GM10847 (cell line): ENCODE results near the gene ZNF740.

Experiments used
- POLR2A ChIP-seq: IDR thresholded peaks from 2 replicates; pipeline ENCODE4 v1.6.1; 2011; ENCODE audit not compliant: insufficient read length; ENCODE audit errors: extremely low read depth

The ZNF740 gene

DNA sequence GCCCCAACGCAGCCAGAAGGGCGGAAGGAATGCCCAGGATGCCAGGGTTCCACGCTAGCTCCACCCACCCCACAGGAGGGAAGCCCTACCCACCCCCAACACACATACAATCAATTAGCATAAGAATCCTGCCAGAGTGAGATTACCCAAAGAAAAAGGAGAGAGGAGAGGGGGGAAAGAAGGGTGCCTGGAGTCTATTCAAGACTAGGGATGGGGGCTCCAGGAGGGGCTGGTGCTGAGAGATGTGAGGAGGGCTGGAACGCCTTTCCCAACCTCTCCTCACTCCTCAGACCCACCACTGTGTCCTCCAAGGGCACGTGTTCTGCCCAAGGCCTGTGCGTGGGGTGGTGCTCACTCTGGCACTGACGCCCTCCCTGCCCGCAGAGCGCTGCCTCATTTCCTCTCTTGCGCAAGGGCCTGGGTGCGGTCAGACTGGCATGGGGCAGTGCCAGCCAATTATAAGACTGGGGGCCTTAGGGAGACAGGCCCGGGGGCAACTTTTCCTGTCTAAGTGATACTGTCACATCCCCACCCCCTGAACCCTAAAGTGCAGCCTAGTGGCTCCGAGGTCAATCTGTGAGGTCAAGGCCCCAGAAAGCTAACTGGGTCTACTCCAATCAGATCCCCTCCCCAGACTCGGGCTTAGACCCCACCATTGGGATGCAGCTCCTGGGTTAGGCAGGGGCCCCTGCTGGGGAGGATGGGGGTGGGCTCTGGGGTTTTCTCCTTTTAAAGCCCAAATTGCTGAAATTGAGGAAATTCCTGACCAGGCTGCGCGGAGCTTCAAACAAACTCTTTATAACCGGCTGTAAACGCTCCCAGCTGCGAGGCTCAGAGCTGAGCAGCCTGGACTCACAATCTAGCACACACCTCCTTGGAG, 36.8 kb downstream of the ZNF740 start:
- TF ChIP-seq POLR2A: no peak

GRCh38 chr12:53217931-53218307, 37.4 kb downstream of the ZNF740 start:
- no peak for TF ChIP-seq POLR2A

DNA sequence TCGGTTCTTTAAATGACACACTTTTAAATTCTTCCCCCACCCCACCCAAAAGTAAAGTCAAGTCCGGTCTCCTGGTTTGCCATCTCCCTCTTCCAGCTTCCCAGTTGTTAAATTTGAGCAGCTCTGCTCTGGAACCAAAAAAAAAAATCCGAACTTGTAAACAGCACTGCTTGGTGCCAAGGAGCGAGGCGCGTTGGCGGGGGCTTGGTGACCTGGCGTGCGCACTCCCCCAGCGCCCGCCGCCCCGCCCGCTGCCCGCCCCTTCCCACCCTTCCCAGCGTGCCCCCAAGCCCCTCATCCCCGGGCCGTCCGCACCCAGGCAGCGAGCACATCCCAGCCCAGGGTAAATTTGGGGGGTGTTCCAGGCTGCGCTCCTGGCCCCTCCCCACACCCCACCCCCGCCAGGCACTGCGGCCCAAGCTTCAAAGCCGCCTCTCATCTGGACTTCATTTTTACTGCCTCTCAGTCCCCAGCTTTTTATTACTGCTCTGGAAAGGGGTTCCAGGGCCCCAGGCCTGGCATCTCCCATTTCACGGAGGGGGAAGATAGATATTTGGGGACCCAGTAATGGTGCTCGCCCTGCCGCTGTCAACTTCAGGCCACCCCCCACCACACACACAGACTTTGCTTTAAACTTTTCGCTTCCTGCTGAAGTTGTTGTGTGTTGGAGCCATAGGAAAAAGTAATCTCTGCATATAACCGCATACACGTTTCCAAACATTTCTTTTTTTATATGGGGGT, 38.2 kb downstream of the ZNF740 start:
- no peak for TF ChIP-seq POLR2A

DNA sequence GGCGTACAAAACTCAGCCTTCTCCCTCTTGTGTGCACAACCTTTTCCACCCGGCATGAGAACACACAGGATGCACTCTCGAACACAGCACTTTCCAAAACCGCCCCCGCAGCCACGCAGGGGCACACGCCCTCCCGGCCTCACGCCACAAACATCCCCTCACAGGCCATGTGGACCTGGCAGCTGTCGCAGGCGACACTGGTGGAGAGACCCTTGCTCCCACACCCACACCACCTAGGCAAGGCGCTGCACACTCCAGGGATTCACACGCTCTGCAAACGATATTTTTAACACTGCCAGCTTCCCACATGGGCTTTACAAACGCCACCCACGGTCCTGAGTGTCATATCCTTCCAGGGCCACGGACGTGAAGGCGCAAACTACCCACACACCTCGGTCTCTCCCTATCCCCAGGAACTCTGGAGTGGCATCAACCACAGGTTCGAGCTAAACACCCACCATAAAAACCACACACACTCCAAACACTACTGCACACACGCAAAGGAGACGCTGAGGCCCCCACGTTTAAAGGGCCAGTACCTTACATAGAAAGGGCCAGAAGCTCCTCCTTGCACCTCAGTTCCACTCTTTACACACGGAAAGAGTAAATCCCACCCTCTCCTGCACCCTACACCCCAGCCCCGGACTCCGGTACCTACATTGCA, 38.9 kb downstream of the ZNF740 start:
- no peak for TF ChIP-seq POLR2A

- no peak for TF ChIP-seq POLR2A
Observed at GRCh38 chr12:53219956-53220693, 39.6 kb downstream of the ZNF740 start.

- TF ChIP-seq POLR2A: no peak
Observed at GRCh38 chr12:53220694-53221202, 40.2 kb downstream of the ZNF740 start.

GRCh38 chr12:53221203-53222080, 40.9 kb downstream of the ZNF740 start:
- peak; percentile 40 for TF ChIP-seq POLR2A

- no peak for TF ChIP-seq POLR2A
Observed at GRCh38 chr12:53222170-53222721, 41.7 kb downstream of the ZNF740 start.

DNA sequence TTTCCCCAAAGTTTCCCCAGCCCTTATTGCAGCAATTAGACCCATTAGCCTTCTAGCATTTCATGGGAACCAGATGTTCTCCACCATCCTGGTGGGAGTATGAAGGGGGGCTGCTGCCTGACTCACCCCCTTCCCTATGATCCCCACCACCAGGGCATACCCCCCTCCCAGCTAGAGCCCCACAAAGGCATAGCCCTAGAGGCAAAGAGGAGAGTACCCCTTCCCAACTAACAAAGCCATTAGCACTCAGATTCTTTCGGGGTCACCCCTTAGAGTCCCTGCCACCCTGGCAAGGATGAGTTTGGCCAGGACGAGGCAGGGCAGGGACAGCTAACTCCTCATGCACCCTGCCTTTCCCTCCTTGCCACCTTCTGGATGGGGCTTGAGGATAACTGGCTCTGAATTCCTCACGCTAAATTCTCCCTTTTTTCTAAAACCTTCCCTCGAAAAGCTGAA, 42.3 kb downstream of the ZNF740 start:
- TF ChIP-seq POLR2A: no peak

DNA sequence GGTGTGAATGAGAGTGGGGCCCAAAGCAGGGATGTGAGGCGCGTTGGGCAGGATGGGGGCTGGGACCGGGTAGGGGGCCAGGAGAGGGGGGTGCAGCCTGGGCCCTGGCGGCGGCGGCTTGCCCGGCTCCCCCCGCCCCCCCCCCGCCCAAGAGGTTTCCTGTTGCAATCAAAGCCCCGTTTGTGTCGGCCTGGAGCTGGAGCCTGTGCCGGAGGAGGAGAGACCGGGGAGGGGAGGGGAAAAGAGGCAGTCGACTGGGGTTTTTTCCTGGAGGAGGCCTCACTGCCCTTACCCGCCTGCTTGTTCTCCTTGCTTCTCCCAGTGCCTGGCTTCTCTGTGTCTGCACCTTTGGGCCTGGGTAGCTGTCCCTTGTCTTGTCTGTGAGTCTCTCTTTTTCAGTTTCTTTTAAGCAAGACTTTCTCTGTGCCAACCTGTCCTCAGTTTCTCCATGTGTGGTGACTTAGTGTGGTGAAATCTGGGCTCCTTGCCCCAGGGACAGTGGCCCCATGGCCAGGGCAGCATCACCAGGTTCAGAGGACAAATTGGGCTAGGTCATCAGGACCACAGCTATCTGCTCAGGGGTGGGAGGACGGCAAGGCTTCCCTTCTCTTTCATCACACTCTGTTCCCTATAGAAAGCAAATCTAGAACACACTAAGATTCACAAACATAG, 43.0 kb downstream of the ZNF740 start:
- TF ChIP-seq POLR2A: no peak

DNA sequence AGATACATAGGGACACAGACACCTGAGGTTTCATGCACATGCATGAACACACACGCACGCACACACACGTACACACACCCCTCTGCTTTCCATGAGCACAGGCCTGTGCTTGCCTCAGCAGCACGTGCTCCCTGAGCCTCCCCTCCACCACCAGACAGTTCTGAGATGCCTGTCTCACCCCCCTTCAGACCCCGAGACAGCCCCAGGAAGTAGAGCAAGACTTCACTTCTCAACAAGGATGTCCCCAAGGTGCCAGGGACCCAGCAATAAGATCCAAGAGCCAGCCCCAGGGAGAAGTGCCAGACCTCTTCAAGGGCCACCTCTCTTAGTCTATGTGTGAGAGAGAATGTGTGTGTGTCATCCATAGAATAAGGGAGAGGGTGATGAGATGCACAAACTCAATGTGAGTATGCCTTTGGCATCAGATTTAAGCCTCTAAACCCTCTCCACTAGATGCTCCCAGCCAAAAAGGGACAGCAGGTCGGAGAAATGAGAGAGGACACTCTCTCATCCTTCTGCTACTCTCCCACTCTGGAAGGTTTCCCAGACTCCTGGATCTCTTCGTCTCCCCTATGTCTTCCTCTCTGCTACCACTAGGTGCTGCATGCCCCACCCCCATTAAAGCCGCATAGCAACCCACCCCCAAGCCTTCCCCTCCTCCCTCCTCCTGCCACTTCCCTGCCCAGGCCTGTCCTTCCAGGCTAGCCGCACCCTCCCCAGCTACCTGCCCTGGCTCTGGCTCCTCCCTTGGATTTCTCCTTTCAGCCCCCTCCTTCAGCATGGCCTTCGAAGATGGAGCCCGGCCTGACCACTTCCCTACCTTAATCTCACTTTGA, 43.8 kb downstream of the ZNF740 start:
- TF ChIP-seq POLR2A: no peak
